SK-N-SH (cell line): ENCODE results near the gene USP51. TPM values are rescaled to one million over a fixed set of nuclear protein-coding genes. Genes with fewer than 3 reads are reported as not detected.
"Not testable (repeated sequence)": the region's sequence is repeated elsewhere in the genome, so short reads cannot be mapped to it uniquely, and the experiment has no call there.

Experiments
- CTCF ChIA-PET: fragments of 300-600, 350-600 bp; formaldehyde crosslinking; extraction: SDS; loops from one replicate; lab custom pipeline; 2021; lab: Yijun Ruan, JAX
- POLR2A ChIA-PET: fragments of 350-600 bp; sonication (Branson Sonifier 250); formaldehyde crosslinking; extraction: SDS; loops from one replicate; lab custom pipeline; 2020; ENCODE audit warnings: antibody characterized with exemption, inconsistent platforms; lab: Yijun Ruan, JAX
- DNase-seq: peaks from one replicate; pipeline ENCODE4 v3.0.0; 2012
- H2AFZ ChIP-seq: fragments of 200-600 bp; sonication (generic); 2 replicates; pipeline ENCODE4 v1.8.1; 2016; ENCODE audit warnings: antibody characterized with exemption, mild to moderate bottlenecking, low read depth
- H3F3A ChIP-seq: fragments of 200-600 bp; sonication (generic); replicated peaks from 2 replicates; pipeline ENCODE3; 2016; ENCODE audit warnings: antibody characterized with exemption, mild to moderate bottlenecking; ENCODE audit not compliant: insufficient read depth
- H3K27ac ChIP-seq, 2 experiments: fragments of 200-500 bp in 1 of 2; fragments of 200-600 bp in 1 of 2; sonication (Bioruptor generic) in 1 of 2; sonication (generic), shearing (Covaris generic) in 1 of 2; 2 replicates each; pipeline versions ENCODE4 v1.5.1 to v1.6.1; 2014 to 2016; ENCODE audit warnings: low read depth in 2 of 2, inconsistent platforms in 1 of 2, low read length in 1 of 2, mild to moderate bottlenecking in 1 of 2, mixed read lengths in 1 of 2
- H3K27me3 ChIP-seq: fragments of 200-600 bp; sonication (generic), shearing (Covaris generic); 2 replicates; pipeline ENCODE4 v1.6.1; 2016; ENCODE audit warnings: mixed run types; ENCODE audit not compliant: insufficient read depth
- H3K36me3 ChIP-seq, 2 experiments: fragments of 200-500 bp in 1 of 2; fragments of 200-600 bp in 1 of 2; sonication (Bioruptor generic) in 1 of 2; sonication (generic) in 1 of 2; replicated peaks in 1 of 2; 2 replicates each; pipeline versions ENCODE3 to v1.5.1; 2014 to 2016; ENCODE audit warnings: low read length in 1 of 2, mild to moderate bottlenecking in 1 of 2; ENCODE audit not compliant: insufficient read depth in 2 of 2, control insufficient read depth in 1 of 2
- H3K4me1 ChIP-seq, 2 experiments: fragments of 200-500 bp in 1 of 2; fragments of 200-600 bp in 1 of 2; sonication (Bioruptor generic) in 1 of 2; sonication (generic), shearing (Covaris generic) in 1 of 2; 2 replicates each; pipeline versions ENCODE4 v1.5.1 to v1.6.1; 2014 to 2016; ENCODE audit warnings: low read depth in 1 of 2, low read length in 1 of 2, mixed run types in 1 of 2; ENCODE audit not compliant: insufficient read depth in 2 of 2, control insufficient read depth in 1 of 2
- H3K4me2 ChIP-seq: fragments of 200-600 bp; sonication (generic), shearing (Covaris generic); 2 replicates; pipeline ENCODE4 v1.6.1; 2017; ENCODE audit warnings: mixed run types
- H3K4me3 ChIP-seq, 2 experiments: fragments of 200-500 bp in 1 of 2; fragments of 200-600 bp in 1 of 2; sonication (Bioruptor generic) in 1 of 2; sonication (generic), shearing (Covaris generic) in 1 of 2; 2 replicates each; pipeline versions ENCODE4 v1.5.1 to v1.8.1; 2014 to 2016; ENCODE audit warnings: low read depth in 2 of 2, inconsistent platforms in 1 of 2, low read length in 1 of 2, mild to moderate bottlenecking in 1 of 2, mixed read lengths in 1 of 2, moderate library complexity in 1 of 2
- H3K79me2 ChIP-seq: fragments of 200-600 bp; sonication (generic); 2 replicates; pipeline ENCODE4 v1.8.1; 2017; ENCODE audit warnings: mild to moderate bottlenecking; ENCODE audit not compliant: insufficient read depth
- H3K9ac ChIP-seq: fragments of 200-600 bp; sonication (generic); 2 replicates; pipeline ENCODE4 v1.6.1; 2017; ENCODE audit warnings: mixed run types
- H3K9me2 ChIP-seq: fragments of 200-600 bp; sonication (generic); 2 replicates; pipeline ENCODE4 v1.6.1; 2017; ENCODE audit warnings: mixed run types
- H3K9me3 ChIP-seq: fragments of 200-600 bp; sonication (generic); 2 replicates; pipeline ENCODE4 v1.6.1; 2017; ENCODE audit warnings: mixed run types, mild to moderate bottlenecking, moderate library complexity
- H4K20me1 ChIP-seq: fragments of 200-600 bp; sonication (generic); 2 replicates; pipeline ENCODE4 v1.6.1; 2017; ENCODE audit warnings: mild to moderate bottlenecking, mixed run types; ENCODE audit not compliant: insufficient read depth
- CHD2 ChIP-seq: fragments of 150-350 bp; IDR thresholded peaks from 2 replicates; pipeline ENCODE4 v1.6.1; 2018; ENCODE audit warnings: low read length; ENCODE audit not compliant: partially characterized antibody
- ELF1 ChIP-seq: IDR thresholded peaks from 2 replicates; pipeline ENCODE4 v1.4.0; 2012
- FOXJ3 ChIP-seq: sonication (generic); formaldehyde crosslinking; IDR thresholded peaks from 2 replicates; pipeline ENCODE4 v1.5.1; 2020; ENCODE audit warnings: mild to moderate bottlenecking, missing genetic modification reagents
- FOXM1 ChIP-seq: IDR thresholded peaks from 2 replicates; pipeline ENCODE4 v1.4.0; 2012; ENCODE audit warnings: low read depth, mild to moderate bottlenecking
- GABPA ChIP-seq: IDR thresholded peaks from 2 replicates; pipeline ENCODE4 v1.4.0; 2012; ENCODE audit warnings: low read depth, mild to moderate bottlenecking
- IRF3 ChIP-seq: fragments of 150-350 bp; IDR thresholded peaks from 2 replicates; pipeline ENCODE4 v1.6.1; 2016; ENCODE audit warnings: mild to moderate bottlenecking, low read depth, low read length
- JUND ChIP-seq: IDR thresholded peaks from 2 replicates; pipeline ENCODE4 v1.4.0; 2012
- MXI1 ChIP-seq: IDR thresholded peaks from 2 replicates; pipeline ENCODE4 v1.6.1; 2012; ENCODE audit warnings: mild to moderate bottlenecking, low read depth, low read length, improper control_type of control experiment
- NFIC ChIP-seq: IDR thresholded peaks from 2 replicates; pipeline ENCODE4 v1.4.0; 2012; ENCODE audit warnings: borderline replicate concordance
- RAD21 ChIP-seq: IDR thresholded peaks from 2 replicates; pipeline ENCODE4 v1.6.1; 2012; ENCODE audit warnings: mild to moderate bottlenecking, low read length
- RFX5 ChIP-seq: IDR thresholded peaks from 2 replicates; pipeline ENCODE4 v1.6.1; 2012; ENCODE audit warnings: mild to moderate bottlenecking, improper control_type of control experiment, low read length
- RXRA ChIP-seq: IDR thresholded peaks from 2 replicates; pipeline ENCODE4 v1.4.0; 2012; ENCODE audit warnings: low read depth, mild to moderate bottlenecking, borderline replicate concordance
- SMC3 ChIP-seq: IDR thresholded peaks from 2 replicates; pipeline ENCODE4 v1.6.1; 2012; ENCODE audit warnings: low read depth, low read length, improper control_type of control experiment
- USF1 ChIP-seq: IDR thresholded peaks from 2 replicates; pipeline ENCODE4 v1.4.0; 2012; ENCODE audit warnings: low read depth, borderline replicate concordance
- ZBTB33 ChIP-seq: IDR thresholded peaks from 2 replicates; pipeline ENCODE4 v1.4.0; 2012; ENCODE audit warnings: low read depth, borderline replicate concordance
- WGBS: methylation state at CpG from one replicate; pipeline ENCODE4 v1.1.6; 2017; ENCODE audit warnings: low lambda C conversion rate; 5-methylcytosine and 5-hydroxymethylcytosine counted together
- polyA plus RNA-seq, 3 experiments: library from polyadenylated mRNA; depleted of rRNA; stranded (reverse); fragments of >200 nt; gene quantifications; 2 replicates each; pipeline ENCODE4 v1.2.3, GENCODE V29; 2012

The USP51 gene
- polyA plus RNA-seq, 1 of the 3 experiments (the other 2 are of a cell fraction), result 0.36 TPM

- CTCF ChIA-PET, H3K9ac ChIP-seq, H3K27me3 ChIP-seq, H3K4me1 ChIP-seq, POLR2A ChIA-PET, H3K4me2 ChIP-seq, H3K9me3 ChIP-seq, H3K79me2 ChIP-seq, H3K36me3 ChIP-seq, H3K27ac ChIP-seq, H3F3A ChIP-seq, H4K20me1 ChIP-seq, H2AFZ ChIP-seq, DNase-seq, H3K4me3 ChIP-seq, H3K9me2 ChIP-seq: not testable (repeated sequence)
- WGBS, result no CpG with 5 or more reads among the region's 5 CpGs
Observed at GRCh38 chrX:55507699-55508098, 18.1 kb upstream of the USP51 start.

GRCh38 chrX:55507010-55507409, 17.4 kb upstream of the USP51 start:
- DNase-seq, CTCF ChIA-PET: not testable (repeated sequence)

GRCh38 chrX:55490974-55491373, 1.3 kb upstream of the USP51 start:
- CTCF ChIA-PET, result no interaction called here
- no peak for TF ChIP-seq MXI1
- no peak for TF ChIP-seq FOXJ3 (CRISPR knock-in tag)
- no peak for TF ChIP-seq JUND
- no peak for TF ChIP-seq SMC3
- TF ChIP-seq RXRA, result no peak
- no peak for TF ChIP-seq NFIC
- TF ChIP-seq ELF1, result no peak
- no peak for TF ChIP-seq ZBTB33
- TF ChIP-seq IRF3, result no peak
- no peak for TF ChIP-seq RFX5
- no peak for TF ChIP-seq USF1
- no peak for TF ChIP-seq FOXM1
- TF ChIP-seq GABPA, result no peak
- no peak for TF ChIP-seq CHD2
- TF ChIP-seq RAD21, result no peak
- Histone ChIP-seq H3K4me2 (no peak overlapping the region), H3F3A (no peaks in the 10 kb centered on the region), H3K4me3 (no peak overlapping the region), H3K9me3 (no peaks in the 10 kb centered on the region), H3K9ac (no peak overlapping the region), H3K27me3 (no peaks in the 10 kb centered on the region; the same call in 1 of the 2 replicates), H3K4me1 (no peaks in the 10 kb centered on the region; a peak in 1 of 4 replicates), H3K27ac (no peak overlapping the region), H3K9me2 (no peaks in the 10 kb centered on the region), H2AFZ (no peak overlapping the region), H3K79me2 (no peaks in the 10 kb centered on the region), H3K36me3 (no peaks in the 10 kb centered on the region), H4K20me1 (no peaks in the 10 kb centered on the region)
- no peak for DNase-seq
- POLR2A ChIA-PET, result no interaction called here
- WGBS, result 38% methylated on average over 4 of the region's 4 CpGs

More at GRCh38 chrX:55507010-55507409, 17.4 kb upstream of the USP51 start:
- WGBS, result no CpG with 5 or more reads among the region's 5 CpGs
- H3K9me2 ChIP-seq, POLR2A ChIA-PET, H2AFZ ChIP-seq, H3F3A ChIP-seq, H3K36me3 ChIP-seq, H3K79me2 ChIP-seq, H3K4me2 ChIP-seq, H3K9me3 ChIP-seq, H4K20me1 ChIP-seq, H3K4me3 ChIP-seq, H3K9ac ChIP-seq, H3K4me1 ChIP-seq, H3K27ac ChIP-seq, H3K27me3 ChIP-seq: not testable (repeated sequence)
